ENCODE measurements around the gene TLK2.

Gene TLK2

GRCh38 chr17:62661337-62661736 is 182.7 kb downstream of the TLK2 start:
- DNase-seq (ENCODE audit: low read depth): no peak
- TF ChIP-seq MYC (IDR thresholded peaks at IDR 0.05; ENCODE audit: low read depth, low read length) (no peak), POLR2A (IDR thresholded peaks at IDR 0.05; ENCODE audit: extremely low read depth, insufficient read length) (no peak), CTCF (IDR thresholded peaks at IDR 0.05; ENCODE audit: low read depth, low read length) (no peak)
- TF ChIP-seq, protein P1, sequence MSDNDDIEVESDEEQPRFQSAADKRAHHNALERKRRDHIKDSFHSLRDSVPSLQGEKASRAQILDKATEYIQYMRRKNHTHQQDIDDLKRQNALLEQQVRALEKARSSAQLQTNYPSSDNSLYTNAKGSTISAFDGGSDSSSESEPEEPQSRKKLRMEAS (IDR thresholded peaks at IDR 0.05; ENCODE audit: low read depth, low read length): no peak

GRCh38 chr17:62662855-62663254 is 184.2 kb downstream of the TLK2 start:
- TF ChIP-seq POLR2A (IDR thresholded peaks at IDR 0.05; ENCODE audit: extremely low read depth, insufficient read length) (no peak), MYC (IDR thresholded peaks at IDR 0.05; ENCODE audit: low read depth, low read length) (no peak), CTCF (IDR thresholded peaks at IDR 0.05; ENCODE audit: low read depth, low read length) (no peak)
- TF ChIP-seq, protein P1 (IDR thresholded peaks at IDR 0.05; ENCODE audit: low read depth, low read length): no peak
- DNase-seq (ENCODE audit: low read depth): no peak
- H3K4me3 ChIP-seq (ENCODE audit: low read depth, low read length): no peak overlapping the region

More at GRCh38 chr17:62661337-62661736, 182.7 kb downstream of the TLK2 start:
- H3K4me3 ChIP-seq (ENCODE audit: low read depth, low read length): no peak overlapping the region

Measured in NB4 (cell line).